Measurements from ENCODE around the gene CHID1. TPM values are rescaled to one million over a fixed set of nuclear protein-coding genes. Genes with fewer than 3 reads are reported as not detected.
A peak's percentile ranks its signal among the peaks of the same experiment; 100 is the strongest.

Gene CHID1
- total and polyA plus RNA-seq, 2 of the 4 experiments (the other 2 are of a cell fraction), result 34.2 to 121 TPM

GRCh38 chr11:833849-834311 lies 76.7 kb downstream of the CHID1 start:
- peak overlapping the region; percentile 83 for H3K4me2 ChIP-seq (ENCODE audit: low read depth, low read length)
- peak overlapping the region; percentile 51; the same call in 1 of the 2 replicates for H2BK120ac ChIP-seq (ENCODE audit: low read depth, low read length)
- H3K27me3 ChIP-seq (ENCODE audit: control insufficient read depth, insufficient read depth, low read length), result no peaks in the 10 kb centered on the region
- intact Hi-C loops (cut with micrococcal nuclease) (no loop called here), in situ Hi-C loops (cut with MboI; ENCODE audit: low sequenced_read_pairs) (no loop called here), dilution Hi-C loops (cut with HindIII; ENCODE audit: low sequenced_read_pairs, unreplicated experiment) (no loop called here)
- H3K4me1 ChIP-seq (ENCODE audit: control insufficient read depth, insufficient read depth, low read length), result peaks cover 41% of the 10 kb centered on the region
- no peak overlapping the region for H2BK20ac ChIP-seq (ENCODE audit: low read depth, low read length)
- peak overlapping the region; percentile 93 for H3K27ac ChIP-seq (ENCODE audit: insufficient read depth, low read length)
- H2AK9ac ChIP-seq (replicated peaks; ENCODE audit: low read depth, low read length, poor library complexity), result peak overlapping the region; percentile 100
- H4K20me1 ChIP-seq (ENCODE audit: insufficient read depth, low read length), result peaks cover 67% of the 10 kb centered on the region
- peak overlapping the region; percentile 94 for H3K9ac ChIP-seq (ENCODE audit: low read depth, low read length)
- CTCF ChIA-PET, result interaction anchor here (0.8 kb wide), 1 partner anchor 51 kb away, joined by 3 read pairs; no protein-coding TSS in a partner anchor
- H2BK15ac ChIP-seq (ENCODE audit: low read depth, low read length), result peak overlapping the region; percentile 34; the same call in 1 of the 3 replicates
- no peak for DNase-seq
- 20% methylated on average over 2 of the region's 9 CpGs; no CpG with 5 or more reads in 1 of the 2 experiments for WGBS, 2 experiments (ENCODE audit: extremely low coverage in 2 of 2, insufficient read length in 1 of 2)
- H2AFZ ChIP-seq (replicated peaks; ENCODE audit: low read length, poor library complexity), result no peak overlapping the region
- 0 out of 2 replicates have a peak, but pooled peaks have one; percentile 4 for TF ChIP-seq NFE2L2 (IDR thresholded peaks at IDR 0.05; ENCODE audit: low read depth, low read length)
- no peak for TF ChIP-seq RCOR1 (IDR thresholded peaks at IDR 0.05; ENCODE audit: insufficient replicate concordance, low read length)
- peak overlapping the region; percentile 32; the same call in 1 of the 2 replicates for H3K56ac ChIP-seq (ENCODE audit: extremely low read depth, insufficient read depth, low read length)
- no peak overlapping the region for H3K18ac ChIP-seq (ENCODE audit: low read depth, low read length)
- peaks cover 27% of the 10 kb centered on the region for H3K36me3 ChIP-seq (ENCODE audit: control insufficient read depth, insufficient read depth, low read length)
- BruUV-seq (replicated peaks), result no TSS peak
- H3K4ac ChIP-seq (ENCODE audit: low read depth, low read length), result peak overlapping the region; percentile 98
- ATAC-seq (ENCODE audit: low read depth), result no peak
- peak overlapping the region; percentile 84 for H3K4me3 ChIP-seq (ENCODE audit: insufficient read depth, low read depth, low read length)
- H3K79me1 ChIP-seq (ENCODE audit: low read depth in 1 of 2, low read length in 2 of 2), result peaks cover 15 to 58% of the 10 kb centered on the region in 2 experiments
- POLR2A ChIA-PET (ENCODE audit: unreplicated experiment), result interaction anchor here (0.9 to 1.9 kb wide), 4 partner anchors 9 to 15 kb away, joined by 3 to 6 read pairs (median 5); partner anchors contain the start of genes PNPLA2 and TSPAN4
- H2AK5ac ChIP-seq (ENCODE audit: low read depth, low read length), result peak overlapping the region; percentile 94
- no peaks in the 10 kb centered on the region for H3K9me3 ChIP-seq (ENCODE audit: control insufficient read depth, insufficient read depth, low read length)
- H4K5ac ChIP-seq (ENCODE audit: low read depth, low read length), result 0 out of 2 replicates have a peak overlapping the region, but pooled peaks have one; percentile 33
- peak overlapping the region; percentile 99 for H3K14ac ChIP-seq (replicated peaks; ENCODE audit: low read depth, low read length)
- peak overlapping the region; percentile 77; the same call in 1 of the 2 replicates for H4K91ac ChIP-seq (ENCODE audit: insufficient read depth, low read depth, low read length)
- peak overlapping the region in 1 of 2 experiments; percentile 14; a peak in 1 of 4 replicates for H4K8ac ChIP-seq (ENCODE audit: low read depth in 2 of 2, low read length in 2 of 2)
- H3K9me1 ChIP-seq (ENCODE audit: insufficient read depth, low read length), result peaks cover 21% of the 10 kb centered on the region
- peak overlapping the region; percentile 93 for H2BK5ac ChIP-seq (ENCODE audit: low read depth, low read length, poor library complexity, severe bottlenecking)
- H3K23ac ChIP-seq (ENCODE audit: low read depth, low read length), result peak overlapping the region; percentile 96
